Endothelial cell of umbilical vein (primary cell): ENCODE results near the gene TECTB. TPM values are rescaled to one million over a fixed set of nuclear protein-coding genes. Genes with fewer than 3 reads are reported as not detected.

Source experiments
- BruUV-seq: library from RNA; stranded (reverse); fragments of 400-500 nt; replicated peaks from 2 replicates; lab custom pipeline; 2021; lab: Mats Ljungman, UMichigan
- CTCF ChIA-PET: fragments of 300-600, 350-600 bp; sonication (Branson Sonifier 250); formaldehyde crosslinking; loops from one replicate; lab custom pipeline; 2021; ENCODE audit warnings: antibody characterized with exemption, inconsistent platforms; lab: Charles Lee
- POLR2A ChIA-PET: fragments of 300-600, 350-600 bp; sonication (Branson Sonifier 250); formaldehyde crosslinking; loops from one replicate; lab custom pipeline; 2021; ENCODE audit warnings: antibody characterized with exemption, inconsistent platforms; lab: Charles Lee
- DNase-seq: peaks from one replicate; pipeline ENCODE4 v3.0.0-alpha.2; 2011; ENCODE audit warnings: low read depth, low spot score
- FAIRE-seq: peaks from 2 replicates; lab custom pipeline; 2011; peaks lifted over from hg19 to GRCh38; lab: Jason Lieb, UNC
- H2AFZ ChIP-seq: 2 replicates; pipeline ENCODE4 v1.6.0; 2012; ENCODE audit warnings: low read depth, low read length, control low read depth, inconsistent platforms
- H3K27ac ChIP-seq: 2 replicates; pipeline ENCODE4 v1.5.1; 2011; ENCODE audit warnings: low read depth, mild to moderate bottlenecking, control low read depth, low read length, moderate library complexity; ENCODE audit not compliant: insufficient read depth
- H3K27me3 ChIP-seq, 2 experiments: 2 replicates each; pipeline versions ENCODE4 v1.6.0 to v1.6.1; 2011; ENCODE audit warnings: low read length in 2 of 2, mixed read lengths in 1 of 2; ENCODE audit not compliant: control insufficient read depth in 2 of 2, insufficient read depth in 2 of 2
- H3K36me3 ChIP-seq, 2 experiments: 2 replicates in 1 of 2; 3 replicates in 1 of 2; pipeline ENCODE4 v1.5.1; 2011; ENCODE audit warnings: low read length in 2 of 2, mild to moderate bottlenecking in 1 of 2, moderate library complexity in 1 of 2; ENCODE audit not compliant: control insufficient read depth in 2 of 2, insufficient read depth in 2 of 2; ENCODE audit errors: extremely low read depth in 1 of 2
- H3K4me1 ChIP-seq: 3 replicates; pipeline ENCODE4 v1.5.1; 2011; ENCODE audit warnings: mild to moderate bottlenecking, low read length; ENCODE audit not compliant: control insufficient read depth, insufficient read depth; ENCODE audit errors: extremely low read depth
- H3K4me2 ChIP-seq: 2 replicates; pipeline ENCODE4 v1.6.1; 2011; ENCODE audit warnings: low read length, control low read depth, mixed read lengths; ENCODE audit not compliant: insufficient read depth
- H3K4me3 ChIP-seq, 3 experiments: fragments of 200-600 bp in 1 of 3; sonication (generic), shearing (Covaris generic) in 1 of 3; replicated peaks in 1 of 3; 2 replicates each; pipeline ENCODE4 v1.5.1; 2011 to 2016; ENCODE audit warnings: control low read depth in 3 of 3, low read length in 3 of 3, mild to moderate bottlenecking in 2 of 3, inconsistent platforms in 1 of 3, low read depth in 1 of 3, moderate library complexity in 1 of 3; ENCODE audit not compliant: insufficient read depth in 1 of 3
- H3K79me2 ChIP-seq: 2 replicates; pipeline ENCODE4 v1.6.0; 2012; ENCODE audit warnings: low read length, inconsistent platforms; ENCODE audit not compliant: control insufficient read depth, insufficient read depth
- H3K9ac ChIP-seq: replicated peaks from 2 replicates; pipeline ENCODE3; 2011; ENCODE audit warnings: low read length, control low read depth; ENCODE audit not compliant: insufficient read depth; ENCODE audit errors: extremely low read depth
- H3K9me1 ChIP-seq: replicated peaks from 3 replicates; pipeline ENCODE4 v1.6.0; 2011; ENCODE audit warnings: mild to moderate bottlenecking, low read length; ENCODE audit not compliant: control insufficient read depth, insufficient read depth; ENCODE audit errors: extremely low read depth
- H3K9me3 ChIP-seq: replicated peaks from 2 replicates; pipeline ENCODE4 v1.5.1; 2012; ENCODE audit warnings: low read length, inconsistent platforms; ENCODE audit not compliant: control insufficient read depth, insufficient read depth
- H4K20me1 ChIP-seq: replicated peaks from 2 replicates; pipeline ENCODE3; 2011; ENCODE audit warnings: mild to moderate bottlenecking, low read length; ENCODE audit not compliant: control insufficient read depth, insufficient read depth; ENCODE audit errors: extremely low read depth
- CTCF ChIP-seq, 2 donors: IDR thresholded peaks; 1 replicate in 1 of 2; 2 replicates in 1 of 2; pipeline ENCODE4 v1.5.1; 2011; ENCODE audit warnings: low read length in 2 of 2, mild to moderate bottlenecking in 2 of 2, moderate library complexity in 2 of 2, control low read depth in 1 of 2, inconsistent platforms in 1 of 2, low read depth in 1 of 2; ENCODE audit not compliant: insufficient read depth in 1 of 2; ENCODE audit errors: extremely low read depth in 1 of 2
- EZH2 ChIP-seq: IDR thresholded peaks from 2 replicates; pipeline ENCODE4 v1.6.1; 2012; ENCODE audit warnings: borderline replicate concordance, low read depth, mild to moderate bottlenecking, moderate library complexity, low read length, inconsistent platforms; ENCODE audit not compliant: severe bottlenecking
- FOS ChIP-seq: IDR thresholded peaks from 2 replicates; pipeline ENCODE4 v1.6.1; 2011; ENCODE audit warnings: mild to moderate bottlenecking, low read length, moderate library complexity, borderline replicate concordance; ENCODE audit not compliant: insufficient read depth
- GATA2 ChIP-seq: IDR thresholded peaks from 2 replicates; pipeline ENCODE4 v1.7.0; 2011; ENCODE audit warnings: low read depth, mild to moderate bottlenecking, moderate library complexity, mixed read lengths, low read length; ENCODE audit not compliant: insufficient read length, insufficient read depth
- JUN ChIP-seq: IDR thresholded peaks from 2 replicates; pipeline ENCODE4 v1.6.1; 2011; ENCODE audit warnings: borderline replicate concordance, low read depth; ENCODE audit not compliant: insufficient read length, insufficient read depth
- MAX ChIP-seq: IDR thresholded peaks from 2 replicates; pipeline ENCODE4 v1.6.1; 2011; ENCODE audit not compliant: insufficient read depth, insufficient read length
- MYC ChIP-seq: IDR thresholded peaks from one replicate; pipeline ENCODE4 v1.6.1; 2011; ENCODE audit warnings: mild to moderate bottlenecking, low read depth, low read length
- POLR2A ChIP-seq: IDR thresholded peaks from 2 replicates; pipeline ENCODE4 v1.6.1; 2012; ENCODE audit warnings: low read depth, mild to moderate bottlenecking, control low read depth, low read length
- POLR2AphosphoS5 ChIP-seq: IDR thresholded peaks from 2 replicates; pipeline ENCODE4 v1.6.1; 2012; ENCODE audit warnings: low read depth, mild to moderate bottlenecking, control low read depth, low read length, moderate library complexity; ENCODE audit not compliant: insufficient read depth
- dilution Hi-C: fragments of 300-500 bp; cut with MboI; formaldehyde crosslinking; loops from one replicate; pipeline ENCODE4 v1.15.0; 2019; ENCODE audit warnings: low sequenced_read_pairs; ENCODE audit not compliant: extremely low pct_ligation_motif_present
- intact Hi-C: fragments of 100-400 bp; cut with micrococcal nuclease; formaldehyde crosslinking; loops from one replicate; pipeline ENCODE4 v1.10.0; 2022
- polyA plus RNA-seq, 4 experiments: library from polyadenylated mRNA; depleted of rRNA in 3 of 4; stranded (reverse) in 3 of 4; unstranded in 1 of 4; fragments of >200 nt; gene quantifications; 2 replicates each; pipeline versions ENCODE4 v1.2.1 to v1.2.3, GENCODE V29; 2011 to 2012; ENCODE audit warnings: missing spikeins in 1 of 4
- total RNA-seq: library from RNA; stranded (reverse); gene quantifications from 2 replicates; pipeline ENCODE4 v1.2.3, GENCODE V29; 2021

Gene TECTB
- total and polyA plus RNA-seq, 2 donors (not counting 3 experiments of a cell fraction or from before 2014, with no cell fraction given): not detected

- CTCF ChIA-PET: no interaction called here
- H3K4me1 ChIP-seq: no peaks in the 10 kb centered on the region
These were observed 20.7 kb upstream of the TECTB start for GRCh38 chr10:112262546-112262945.

More at GRCh38 chr10:112262546-112262945, 20.7 kb upstream of the TECTB start:
- Histone ChIP-seq H3K36me3 (no peaks in the 10 kb centered on the region), H3K9ac (no peak overlapping the region), H3K79me2 (no peaks in the 10 kb centered on the region), H4K20me1 (no peaks in the 10 kb centered on the region), H3K4me3 (no peak overlapping the region), H3K9me3 (no peaks in the 10 kb centered on the region), H3K27ac (no peak overlapping the region), H3K9me1 (no peaks in the 10 kb centered on the region), H2AFZ (no peak overlapping the region), H3K4me2 (no peak overlapping the region), H3K27me3 (no peaks in the 10 kb centered on the region)
- FAIRE-seq (no peak), DNase-seq (no peak)
- dilution Hi-C loops (no loop called here), intact Hi-C loops (no loop called here)
- POLR2A ChIA-PET: no interaction called here
- BruUV-seq: no TSS peak
- TF ChIP-seq POLR2A (no peak), JUN (no peak), EZH2 (no peak), FOS (no peak), MYC (no peak), GATA2 (no peak), POLR2AphosphoS5 (no peak), CTCF (IDR thresholded peaks at IDR 0.05; ENCODE audit: extremely low read depth in 1 of 2, insufficient read depth in 1 of 2, low read depth in 1 of 2, low read length in 2 of 2) (no peak), MAX (no peak)
